GM19455 (cell line): Measurements from ENCODE around the gene TRUB1.

Source experiments
- ATAC-seq: cut with Tn5 transposase; IDR thresholded peaks from one replicate; pipeline ENCODE4 v1.9.1; 2021; ENCODE audit not compliant: unreplicated experiment

The TRUB1 gene

GRCh38 chr10:115026056-115026745 is 88.2 kb downstream of the TRUB1 start:
- no peak for ATAC-seq

- no peak for ATAC-seq
Measured at GRCh38 chr10:115026746-115027140, 88.7 kb downstream of the TRUB1 start.
